GM12864 (cell line): ENCODE measurements around the gene OSBPL5.

Source experiments
- DNase-seq: peaks from one replicate; pipeline ENCODE4 v3.0.0-alpha.2; 2011; ENCODE audit warnings: low read depth
- H3K4me3 ChIP-seq: 2 replicates; pipeline ENCODE4 v1.5.1; 2011; ENCODE audit warnings: mild to moderate bottlenecking, low read depth, low read length, control low read depth
- CTCF ChIP-seq: IDR thresholded peaks from 2 replicates; pipeline ENCODE4 v1.5.1; 2011; ENCODE audit warnings: low read depth, mild to moderate bottlenecking, moderate library complexity, low read length, control low read depth, inconsistent platforms; ENCODE audit errors: missing control alignments

Gene OSBPL5

GRCh38 chr11:3046190-3046589 is 118.9 kb downstream of the OSBPL5 start:
- TF ChIP-seq CTCF, result peak; percentile 11
- H3K4me3 ChIP-seq, result no peak overlapping the region
- no peak for DNase-seq

GRCh38 chr11:3044915-3045314 is 120.2 kb downstream of the OSBPL5 start:
- no peak for TF ChIP-seq CTCF
- DNase-seq, result no peak
- H3K4me3 ChIP-seq, result no peak overlapping the region

GRCh38 chr11:3044004-3044403 is 121.1 kb downstream of the OSBPL5 start:
- TF ChIP-seq CTCF, result no peak
- no peak overlapping the region for H3K4me3 ChIP-seq
- no peak for DNase-seq

GRCh38 chr11:3043315-3043871 is 121.7 kb downstream of the OSBPL5 start:
- H3K4me3 ChIP-seq, result no peak overlapping the region
- DNase-seq, result no peak
- TF ChIP-seq CTCF, result no peak

GRCh38 chr11:3042496-3043314 is 122.4 kb downstream of the OSBPL5 start:
- DNase-seq, result no peak
- H3K4me3 ChIP-seq, result no peak overlapping the region
- no peak for TF ChIP-seq CTCF

GRCh38 chr11:3041699-3042441 is 123.2 kb downstream of the OSBPL5 start:
- DNase-seq, result no peak
- no peak for TF ChIP-seq CTCF
- H3K4me3 ChIP-seq, result no peak overlapping the region
